ENCODE results near the gene TFAP2C.
"Not testable (repeated sequence)": the region's sequence is repeated elsewhere in the genome, so short reads cannot be mapped to it uniquely, and the experiment has no call there.

TFAP2C gene

GRCh38 chr20:56616716-56617115 is 12.4 kb upstream of the TFAP2C start:
- DNase-seq (ENCODE audit: low read depth): no peak

GRCh38 chr20:56617489-56617888 is 11.6 kb upstream of the TFAP2C start:
- no peak for DNase-seq (ENCODE audit: low read depth)

- no peak for DNase-seq (ENCODE audit: low read depth)
Measured at GRCh38 chr20:56621730-56622129, 7.4 kb upstream of the TFAP2C start.

GRCh38 chr20:56623930-56624329 is 5.2 kb upstream of the TFAP2C start:
- not testable (repeated sequence) for DNase-seq (ENCODE audit: low read depth)

- DNase-seq (ENCODE audit: low read depth): no peak
Measured at GRCh38 chr20:56624786-56625681, 4.1 kb upstream of the TFAP2C start.

- DNase-seq (ENCODE audit: low read depth): no peak
Measured at GRCh38 chr20:56625837-56626236, 3.3 kb upstream of the TFAP2C start.

- no peak for DNase-seq (ENCODE audit: low read depth)
Measured at GRCh38 chr20:56626367-56627121, 2.6 kb upstream of the TFAP2C start.

- DNase-seq (ENCODE audit: low read depth): no peak
Measured at GRCh38 chr20:56627122-56628014, 1.7 kb upstream of the TFAP2C start.

GRCh38 chr20:56628015-56628872 is 862 bp upstream of the TFAP2C start:
- DNase-seq (ENCODE audit: low read depth): no peak

- DNase-seq (ENCODE audit: low read depth): no peak
Measured at GRCh38 chr20:56629464-56630085, 469 bp downstream of the TFAP2C start.

- DNase-seq (ENCODE audit: low read depth): no peak
Measured at GRCh38 chr20:56630086-56630493, 984 bp downstream of the TFAP2C start.

- DNase-seq (ENCODE audit: low read depth): no peak
Measured at GRCh38 chr20:56630506-56631317, 1.6 kb downstream of the TFAP2C start.

GRCh38 chr20:56631318-56631989 is 2.3 kb downstream of the TFAP2C start:
- no peak for DNase-seq (ENCODE audit: low read depth)

- DNase-seq (ENCODE audit: low read depth): no peak
Measured at GRCh38 chr20:56631990-56632327, 2.9 kb downstream of the TFAP2C start.

GRCh38 chr20:56634307-56634706 is 5.2 kb downstream of the TFAP2C start:
- no peak for DNase-seq (ENCODE audit: low read depth)

GRCh38 chr20:56634735-56635385 is 5.8 kb downstream of the TFAP2C start:
- no peak for DNase-seq (ENCODE audit: low read depth)

- no peak for DNase-seq (ENCODE audit: low read depth)
Measured at GRCh38 chr20:56636716-56637115, 7.6 kb downstream of the TFAP2C start.

- no peak for DNase-seq (ENCODE audit: low read depth)
Measured at GRCh38 chr20:56637576-56637975, 8.5 kb downstream of the TFAP2C start.

GRCh38 chr20:56646599-56646998 is 17.5 kb downstream of the TFAP2C start:
- no peak for DNase-seq (ENCODE audit: low read depth)
